HS-27A (cell line): Measurements from ENCODE around the gene TXNRD3.
"Not testable (repeated sequence)": the region's sequence is repeated elsewhere in the genome, so short reads cannot be mapped to it uniquely, and the experiment has no call there.

Experiments used
- DNase-seq: peaks from one replicate; pipeline ENCODE4 v3.0.0-alpha.2; 2012; ENCODE audit warnings: low read depth, missing footprints

Gene TXNRD3

GRCh38 chr3:126646674-126647073 lies 8.2 kb downstream of the TXNRD3 start:
- no peak for DNase-seq

DNA sequence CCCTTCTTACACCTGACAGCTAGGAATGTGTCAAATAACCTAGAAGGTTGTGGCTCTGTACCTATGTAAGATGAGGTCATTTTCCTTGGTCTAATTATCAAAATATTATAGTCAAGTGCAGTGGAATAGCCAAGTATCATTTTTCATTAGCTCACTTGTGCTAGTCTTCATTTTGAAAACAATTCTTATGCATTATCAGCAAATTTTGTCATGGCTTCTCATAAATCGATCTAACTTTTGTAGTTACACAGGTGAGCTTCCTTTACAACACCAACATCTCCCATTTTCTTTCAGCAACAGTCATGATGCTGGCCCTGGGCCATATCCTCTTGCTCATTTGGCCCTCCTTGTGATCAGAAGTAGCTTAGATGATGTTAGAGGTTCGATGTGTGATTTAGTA lies 10.3 kb downstream of the TXNRD3 start:
- DNase-seq = no peak

DNA sequence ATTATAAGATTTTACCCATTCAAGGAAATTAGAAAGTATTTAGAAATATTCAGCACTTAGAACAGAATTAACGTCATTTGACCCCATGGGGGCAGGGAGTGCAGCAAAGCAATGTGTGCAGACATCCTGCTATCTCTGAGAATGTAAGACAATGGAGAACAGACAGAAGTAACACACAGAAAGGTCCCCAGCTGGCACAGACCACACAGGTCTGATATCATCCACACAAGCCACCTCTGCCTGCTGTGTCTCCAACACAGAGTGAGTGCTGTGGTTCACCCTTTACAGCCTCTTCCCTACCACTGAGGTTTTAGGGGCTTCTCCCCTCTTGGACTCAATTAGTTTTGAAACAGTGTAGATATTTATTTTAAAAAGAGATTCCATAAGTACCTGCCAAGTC lies 16.1 kb downstream of the TXNRD3 start:
- DNase-seq = no peak

GRCh38 chr3:126636436-126636835 lies 18.5 kb downstream of the TXNRD3 start:
- no peak for DNase-seq

- no peak for DNase-seq
Observed at GRCh38 chr3:126634803-126635202, 20.1 kb downstream of the TXNRD3 start.

DNA sequence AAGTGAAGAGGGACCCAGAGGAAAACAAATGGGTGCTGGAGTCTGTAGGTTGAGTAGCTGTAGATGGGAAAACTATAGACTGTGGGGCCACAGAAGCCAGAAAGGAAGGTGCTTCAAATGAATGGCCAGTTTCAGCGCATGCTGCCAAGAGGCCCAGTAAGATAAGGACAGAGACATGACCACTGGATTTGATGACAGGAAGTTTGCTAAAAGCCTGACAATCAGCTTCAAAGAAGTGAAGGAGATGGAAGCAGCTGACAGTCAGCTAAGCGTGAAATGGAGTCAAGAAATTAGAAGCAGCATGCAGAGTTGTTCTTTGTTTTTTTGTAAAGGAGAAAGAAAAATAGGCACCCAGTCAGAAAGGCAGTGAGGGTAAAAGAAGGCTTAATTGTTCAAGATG lies 24.9 kb downstream of the TXNRD3 start:
- DNase-seq = no peak

DNA sequence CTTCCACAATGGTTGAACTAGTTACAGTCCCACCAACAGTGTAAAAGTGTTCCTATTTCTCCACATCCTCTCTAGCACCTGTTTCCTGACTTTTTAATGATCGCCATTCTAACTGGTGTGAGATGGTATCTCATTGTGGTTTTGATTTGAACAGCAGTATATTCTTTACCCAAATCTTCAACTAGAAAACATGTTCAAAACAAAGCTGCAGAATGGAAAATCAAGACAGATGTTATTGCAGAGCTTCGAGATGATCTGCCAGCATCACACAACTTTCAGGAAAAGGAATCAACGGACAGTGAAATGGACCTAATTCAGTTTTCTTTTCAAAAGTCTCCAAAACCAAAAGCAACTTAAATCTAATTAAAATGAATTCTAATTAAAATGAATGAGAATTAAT lies 29.2 kb downstream of the TXNRD3 start:
- not testable (repeated sequence) for DNase-seq

DNA sequence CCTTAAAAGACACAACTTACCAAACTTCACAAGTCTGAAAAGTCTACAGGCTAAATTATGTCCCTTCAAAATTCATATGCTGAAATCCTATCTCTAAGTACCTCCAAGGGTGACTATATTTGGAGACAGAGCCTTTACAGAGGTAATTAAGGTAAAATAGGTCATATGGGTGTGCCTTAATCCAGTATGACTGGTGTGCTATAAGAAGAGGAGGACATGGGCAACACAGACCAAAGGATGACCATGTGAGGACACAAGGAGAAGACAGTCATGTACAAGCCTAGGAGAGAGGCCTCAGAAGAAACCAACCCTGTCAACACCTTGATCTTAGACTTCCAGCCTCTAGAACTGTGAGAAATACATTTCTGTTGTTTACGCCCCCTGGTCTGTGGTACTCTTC lies 32.2 kb downstream of the TXNRD3 start:
- DNase-seq = no peak

- DNase-seq = no peak
Observed at GRCh38 chr3:126621627-126622345, 33.1 kb downstream of the TXNRD3 start.

- no peak for DNase-seq
Observed at GRCh38 chr3:126621171-126621570, 33.8 kb downstream of the TXNRD3 start.

GRCh38 chr3:126620738-126621137 lies 34.2 kb downstream of the TXNRD3 start:
- no peak for DNase-seq

GRCh38 chr3:126618760-126619159 lies 36.2 kb downstream of the TXNRD3 start:
- DNase-seq = no peak

GRCh38 chr3:126618021-126618420 lies 36.9 kb downstream of the TXNRD3 start:
- DNase-seq = no peak

DNA sequence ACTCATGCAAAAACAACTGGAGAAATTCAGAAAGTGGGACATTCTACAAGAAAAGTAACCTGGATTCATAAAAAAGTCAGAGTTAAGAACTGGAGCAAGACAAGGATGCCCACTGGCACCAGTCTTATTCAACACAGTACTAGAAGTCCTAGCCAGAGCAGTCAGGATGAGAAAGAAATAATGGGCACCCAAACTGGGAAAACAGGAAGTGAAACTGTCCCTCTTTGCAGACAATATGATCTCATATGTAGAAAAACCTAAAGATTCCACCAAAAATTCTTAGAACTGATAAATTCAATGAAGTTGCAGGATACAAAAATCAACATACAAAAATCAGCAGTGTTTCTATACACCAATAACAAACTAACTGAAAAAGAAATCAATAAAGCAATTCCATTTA lies 37.4 kb downstream of the TXNRD3 start:
- no peak for DNase-seq

- no peak for DNase-seq
Observed at GRCh38 chr3:126616931-126617330, 38.0 kb downstream of the TXNRD3 start.

DNA sequence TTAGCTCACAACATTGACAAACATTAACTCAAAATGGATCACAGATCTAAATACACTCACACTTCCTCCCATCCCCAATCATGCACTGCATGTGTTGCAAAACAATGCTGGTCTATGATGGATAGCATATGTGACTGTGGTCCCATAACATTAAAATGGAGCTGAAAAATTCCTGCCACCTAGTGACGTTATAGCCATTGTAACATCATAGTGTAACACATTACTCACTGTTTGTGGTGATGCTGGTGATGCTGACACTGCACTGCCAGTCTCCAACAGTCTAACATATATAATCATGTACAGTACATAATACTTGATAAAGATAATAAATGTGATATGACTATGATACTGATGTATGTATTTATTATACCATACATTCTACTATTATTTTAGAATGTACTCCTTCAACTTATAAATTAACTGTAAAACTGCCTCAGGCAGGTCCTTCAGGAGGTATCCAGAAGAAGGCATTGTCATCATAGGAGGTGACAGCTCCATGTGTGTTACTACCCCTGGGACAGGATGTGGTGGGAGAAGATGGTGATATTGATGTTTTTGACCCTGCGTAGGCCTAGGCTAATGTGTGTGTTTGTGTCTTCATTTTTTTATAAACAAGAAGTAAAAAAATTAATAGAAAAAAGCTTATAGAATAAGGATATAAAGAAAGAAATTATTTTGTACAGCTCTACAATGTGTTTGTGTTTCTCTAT lies 41.3 kb downstream of the TXNRD3 start:
- no peak for DNase-seq

DNA sequence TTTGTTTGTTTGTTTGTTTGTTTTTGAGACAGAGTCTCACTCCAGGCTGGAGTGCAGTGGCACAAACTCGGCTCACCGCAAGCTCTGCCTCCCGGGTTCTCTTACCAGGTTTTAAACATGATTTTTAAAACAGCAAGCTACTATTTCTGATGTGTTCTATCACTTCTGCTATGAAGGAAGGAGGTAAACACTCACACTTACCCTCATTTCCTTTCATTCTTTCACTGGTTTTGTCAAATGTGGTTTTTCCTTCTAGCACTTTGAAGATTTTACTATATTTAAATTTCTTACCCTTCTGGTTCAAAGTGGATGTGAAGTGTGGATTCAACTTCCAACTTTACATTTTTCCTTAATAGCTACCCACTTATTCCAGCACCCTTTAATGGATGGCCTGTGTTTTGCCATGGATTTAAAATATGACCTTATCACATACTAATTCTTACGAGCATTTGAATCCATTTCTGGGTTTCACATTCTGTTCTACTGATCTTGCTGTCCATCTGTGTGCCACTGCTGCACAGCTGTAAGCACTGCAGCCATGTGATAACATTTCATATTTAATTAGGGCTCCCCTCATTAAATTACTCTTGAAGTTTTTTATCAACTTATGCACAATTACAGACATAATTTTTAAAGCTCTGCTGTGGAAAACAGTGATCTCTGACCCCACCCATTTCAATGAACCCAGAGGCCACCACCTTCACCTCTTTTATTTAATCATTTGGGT lies 42.3 kb downstream of the TXNRD3 start:
- DNase-seq = no peak

DNA sequence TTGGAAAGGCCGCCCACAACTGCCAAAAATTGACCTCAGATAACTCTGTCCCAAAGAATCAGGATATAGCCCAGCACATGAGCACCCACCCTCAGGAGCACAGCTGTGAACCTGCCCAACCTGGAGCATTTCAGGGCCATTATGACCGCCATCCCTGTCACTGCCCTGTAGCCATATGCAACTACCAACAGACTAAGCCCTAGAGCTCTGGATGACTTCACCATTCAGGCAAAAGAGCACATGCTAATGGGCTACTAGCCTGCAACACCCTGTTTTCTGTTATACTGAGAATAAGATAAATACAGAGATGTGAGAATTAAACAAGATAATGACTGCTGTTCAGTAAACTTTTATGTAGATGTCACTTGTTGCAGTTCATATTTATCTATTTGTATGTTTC lies 45.0 kb downstream of the TXNRD3 start:
- no peak for DNase-seq

DNA sequence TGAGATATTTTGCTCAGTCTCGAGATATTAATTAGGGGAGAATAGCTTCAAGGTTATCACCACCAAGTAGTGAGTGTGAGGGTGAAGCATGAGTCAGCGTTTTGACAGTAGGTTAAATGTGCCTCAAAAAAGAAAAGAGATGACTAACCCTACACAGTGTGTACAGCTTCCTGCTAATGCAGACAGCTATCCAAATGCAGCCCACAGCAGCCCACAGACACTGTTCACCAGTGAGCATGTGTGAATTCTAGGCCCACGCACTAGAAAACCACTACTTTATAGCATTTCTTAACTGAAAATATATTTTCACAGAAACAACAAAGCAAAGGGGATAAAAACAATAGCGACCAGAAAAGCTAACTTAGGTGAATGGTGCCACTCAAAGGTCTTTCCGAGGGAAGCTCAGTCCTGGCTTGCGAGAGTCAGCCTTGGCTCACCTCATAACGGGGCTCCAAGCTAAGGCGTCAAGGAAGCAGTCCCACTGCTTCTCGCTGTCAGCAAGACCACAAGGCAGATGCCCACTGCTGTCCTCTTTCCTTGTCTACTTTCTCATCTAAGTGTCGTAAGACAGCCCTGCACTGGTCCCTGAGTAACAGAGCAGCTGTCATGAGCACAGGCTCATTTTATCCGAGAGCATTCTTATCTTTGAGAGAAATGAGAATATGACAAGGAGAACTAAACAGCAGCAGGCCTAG lies 47.6 kb downstream of the TXNRD3 start:
- no peak for DNase-seq

DNA sequence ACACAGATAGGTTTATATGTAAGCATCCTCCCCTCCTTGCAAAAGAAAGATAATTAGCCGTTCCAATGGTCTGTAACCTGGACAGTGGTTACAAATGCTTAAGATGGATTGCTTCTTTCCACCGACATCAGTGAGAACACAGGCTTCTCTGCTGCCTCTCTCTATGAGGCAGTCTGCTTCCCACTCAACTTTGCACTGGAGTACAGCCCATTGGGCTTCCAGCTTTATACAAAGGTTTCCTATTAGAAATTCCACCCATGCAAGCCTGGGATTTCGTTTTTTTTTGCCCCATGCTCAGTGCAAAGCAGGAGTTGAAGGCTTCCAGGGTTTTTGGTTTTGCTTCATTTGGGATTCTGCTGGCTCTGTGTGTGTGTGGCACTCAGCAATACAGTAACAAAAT lies 48.9 kb downstream of the TXNRD3 start:
- DNase-seq = no peak

DNA sequence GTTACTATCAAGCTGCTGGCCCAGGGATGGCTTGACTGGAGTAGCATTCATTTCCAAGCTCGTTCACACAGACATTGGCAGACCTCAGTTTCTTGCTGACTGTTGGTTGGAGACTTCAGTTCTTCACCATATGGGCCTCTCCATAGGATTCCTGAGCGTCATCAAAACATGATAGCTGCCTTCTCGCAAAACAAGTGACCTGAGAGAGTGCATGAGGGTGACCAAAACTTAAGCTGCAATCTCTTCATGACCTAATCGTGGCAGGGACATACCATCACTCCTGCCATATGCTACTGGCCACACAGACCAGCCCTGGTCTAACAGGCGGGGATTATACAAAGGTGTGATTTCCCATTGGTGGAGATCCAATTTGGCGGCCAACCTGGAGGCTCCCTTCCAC lies 50.2 kb downstream of the TXNRD3 start:
- no peak for DNase-seq

GRCh38 chr3:126599101-126599500 lies 55.8 kb downstream of the TXNRD3 start:
- DNase-seq = no peak

GRCh38 chr3:126595479-126595878 lies 59.4 kb downstream of the TXNRD3 start:
- DNase-seq = not testable (repeated sequence)
